Measurements from ENCODE around the gene SCNN1B.

The SCNN1B gene

GRCh38 chr16:23320693-23321092 lies 18.6 kb downstream of the SCNN1B start:
- no peak for DNase-seq (ENCODE audit: extremely low read depth in 1 of 2, low read depth in 1 of 2)

GRCh38 chr16:23321206-23321875 lies 19.2 kb downstream of the SCNN1B start:
- DNase-seq (ENCODE audit: extremely low read depth in 1 of 2, low read depth in 1 of 2): no peak

GRCh38 chr16:23323224-23324030 lies 21.3 kb downstream of the SCNN1B start:
- DNase-seq (ENCODE audit: extremely low read depth in 1 of 2, low read depth in 1 of 2): no peak

GRCh38 chr16:23324727-23325126 lies 22.6 kb downstream of the SCNN1B start:
- DNase-seq (ENCODE audit: extremely low read depth in 1 of 2, low read depth in 1 of 2): no peak

- DNase-seq (ENCODE audit: extremely low read depth in 1 of 2, low read depth in 1 of 2): no peak
Observed at GRCh38 chr16:23327836-23328235, 25.7 kb downstream of the SCNN1B start.

GRCh38 chr16:23330161-23330560 lies 28.1 kb downstream of the SCNN1B start:
- DNase-seq (ENCODE audit: extremely low read depth in 1 of 2, low read depth in 1 of 2): no peak

- no peak for DNase-seq (ENCODE audit: extremely low read depth in 1 of 2, low read depth in 1 of 2)
Observed at GRCh38 chr16:23330583-23331249, 28.6 kb downstream of the SCNN1B start.

- no peak for DNase-seq (ENCODE audit: extremely low read depth in 1 of 2, low read depth in 1 of 2)
Observed at GRCh38 chr16:23333034-23333579, 31.0 kb downstream of the SCNN1B start.

- no peak for DNase-seq (ENCODE audit: extremely low read depth in 1 of 2, low read depth in 1 of 2)
Observed at GRCh38 chr16:23333831-23334456, 31.8 kb downstream of the SCNN1B start.

GRCh38 chr16:23334457-23334853 lies 32.4 kb downstream of the SCNN1B start:
- DNase-seq (ENCODE audit: extremely low read depth in 1 of 2, low read depth in 1 of 2): no peak

- DNase-seq (ENCODE audit: extremely low read depth in 1 of 2, low read depth in 1 of 2): no peak
Observed at GRCh38 chr16:23334950-23335349, 32.8 kb downstream of the SCNN1B start.

- no peak for DNase-seq (ENCODE audit: extremely low read depth in 1 of 2, low read depth in 1 of 2)
Observed at GRCh38 chr16:23337836-23338550, 35.9 kb downstream of the SCNN1B start.

- no peak for DNase-seq (ENCODE audit: extremely low read depth in 1 of 2, low read depth in 1 of 2)
Observed at GRCh38 chr16:23339787-23340186, 37.7 kb downstream of the SCNN1B start.

- no peak for DNase-seq (ENCODE audit: extremely low read depth in 1 of 2, low read depth in 1 of 2)
Observed at GRCh38 chr16:23342083-23342640, 40.1 kb downstream of the SCNN1B start.

GRCh38 chr16:23343643-23344612 lies 41.8 kb downstream of the SCNN1B start:
- DNase-seq (ENCODE audit: extremely low read depth in 1 of 2, low read depth in 1 of 2): no peak

- DNase-seq (ENCODE audit: extremely low read depth in 1 of 2, low read depth in 1 of 2): no peak
Observed at GRCh38 chr16:23345237-23345636, 43.1 kb downstream of the SCNN1B start.

GRCh38 chr16:23348579-23349469 lies 46.7 kb downstream of the SCNN1B start:
- no peak for DNase-seq (ENCODE audit: extremely low read depth in 1 of 2, low read depth in 1 of 2)

- DNase-seq (ENCODE audit: extremely low read depth in 1 of 2, low read depth in 1 of 2): no peak
Observed at GRCh38 chr16:23351360-23351759, 49.3 kb downstream of the SCNN1B start.
